HL-60 (cell line): ENCODE data around the gene TAOK3.
A peak's percentile ranks its signal among the peaks of the same experiment; 100 is the strongest.

ENCODE experiments used
- DNase-seq, 2 experiments: peaks; one replicate each; pipeline ENCODE4 v3.0.0-alpha.2; 2010 to 2020; ENCODE audit warnings: low read depth in 1 of 2, low spot score in 1 of 2
- H3K27ac ChIP-seq: fragments of 250-450 bp; sonication (Bioruptor Pico); replicated peaks from 2 replicates; pipeline ENCODE4 v1.5.1; 2020; ENCODE audit warnings: mild to moderate bottlenecking, moderate library complexity
- H3K27me3 ChIP-seq: fragments of 250-450 bp; sonication (Bioruptor Pico); 2 replicates; pipeline ENCODE4 v1.5.1; 2021; ENCODE audit warnings: mild to moderate bottlenecking, moderate library complexity; ENCODE audit not compliant: insufficient read depth, poor library complexity, severe bottlenecking
- H3K4me3 ChIP-seq: replicated peaks from 2 replicates; pipeline ENCODE4 v1.5.1; 2011; ENCODE audit warnings: mild to moderate bottlenecking, control low read depth, low read length; ENCODE audit not compliant: insufficient read depth
- CTCF ChIP-seq: IDR thresholded peaks from one replicate; pipeline ENCODE4 v1.5.1; 2011; ENCODE audit warnings: low read length, control low read depth, inconsistent platforms; ENCODE audit not compliant: insufficient read depth
- GABPA ChIP-seq: IDR thresholded peaks from 2 replicates; pipeline ENCODE4 v1.6.1; 2012; ENCODE audit warnings: low read depth
- POLR2AphosphoS5 ChIP-seq: IDR thresholded peaks from 2 replicates; pipeline ENCODE4 v1.6.1; 2012; ENCODE audit warnings: low read depth
- REST ChIP-seq: IDR thresholded peaks from 2 replicates; pipeline ENCODE4 v1.6.1; 2012; ENCODE audit warnings: low read depth; ENCODE audit not compliant: insufficient replicate concordance
- SPI1 ChIP-seq: IDR thresholded peaks from 2 replicates; pipeline ENCODE4 v1.6.1; 2012; ENCODE audit warnings: low read depth, mild to moderate bottlenecking, borderline replicate concordance

Gene TAOK3

GRCh38 chr12:118370601-118371000 lies 2.1 kb downstream of the TAOK3 start:
- H3K27ac ChIP-seq = peak overlapping the region; percentile 75
- no peaks in the 10 kb centered on the region for H3K27me3 ChIP-seq
- TF ChIP-seq CTCF (no peak), POLR2AphosphoS5 (no peak), REST (no peak), SPI1 (no peak)
- no peak for DNase-seq
- peak overlapping the region; percentile 93; the same call in 1 of the 2 replicates for H3K4me3 ChIP-seq

- TF ChIP-seq GABPA = no peak
- no peak for TF ChIP-seq REST
- DNase-seq = no peak
- Histone ChIP-seq H3K27me3 (no peaks in the 10 kb centered on the region), H3K27ac (no peak overlapping the region), H3K4me3 (no peak overlapping the region)
These were observed 3.9 kb downstream of the TAOK3 start for GRCh38 chr12:118368821-118369220.

- H3K4me3 ChIP-seq = no peak overlapping the region
- H3K27me3 ChIP-seq = no peaks in the 10 kb centered on the region
- DNase-seq = peak in 1 of 2 experiments; percentile 47
- peak; percentile 88 for TF ChIP-seq SPI1
- TF ChIP-seq POLR2AphosphoS5 = no peak
- no peak for TF ChIP-seq CTCF
- TF ChIP-seq REST = no peak
- TF ChIP-seq GABPA = no peak
- peak overlapping the region; percentile 43 for H3K27ac ChIP-seq
These were observed 10.8 kb downstream of the TAOK3 start for GRCh38 chr12:118361889-118362288.

- no peak overlapping the region for H3K4me3 ChIP-seq
- no peak for DNase-seq
- peak overlapping the region; percentile 14 for H3K27ac ChIP-seq
- no peak for TF ChIP-seq GABPA
- TF ChIP-seq CTCF = no peak
- TF ChIP-seq POLR2AphosphoS5 = no peak
- no peak for TF ChIP-seq REST
- TF ChIP-seq SPI1 = no peak
- H3K27me3 ChIP-seq = no peaks in the 10 kb centered on the region
These were observed 11.7 kb downstream of the TAOK3 start for GRCh38 chr12:118361092-118361404.
